OCI-LY7 (cell line): ENCODE measurements around the gene NOX3. TPM values are rescaled to one million over a fixed set of nuclear protein-coding genes. Genes with fewer than 3 reads are reported as not detected.

ENCODE experiments used
- BruUV-seq: library from RNA; stranded (reverse); fragments of 400-500 nt; replicated peaks from 2 replicates; lab custom pipeline; 2021; lab: Mats Ljungman, UMichigan
- CTCF ChIA-PET: fragments of 300-600 bp; sonication (Branson Sonifier 250); formaldehyde crosslinking; loops from one replicate; lab custom pipeline; 2022; ENCODE audit warnings: antibody characterized with exemption; ENCODE audit not compliant: unreplicated experiment; lab: Charles Lee
- POLR2A ChIA-PET: fragments of 300-600 bp; sonication (Branson Sonifier 250); formaldehyde crosslinking; loops from one replicate; lab custom pipeline; 2022; ENCODE audit warnings: antibody characterized with exemption; lab: Charles Lee
- DNase-seq: peaks from one replicate; pipeline ENCODE4 v3.0.0-alpha.2; 2015; ENCODE audit warnings: low spot score
- H2AFZ ChIP-seq: fragments of 200-600 bp; sonication (generic), shearing (Covaris generic); 2 replicates; pipeline ENCODE4 v1.6.1; 2014; ENCODE audit warnings: mild to moderate bottlenecking, antibody characterized with exemption, low read length, moderate library complexity
- H3K27ac ChIP-seq: fragments of 200-600 bp; sonication (generic); 2 replicates; pipeline ENCODE4 v1.5.1; 2014; ENCODE audit warnings: mixed run types, low read depth, mild to moderate bottlenecking, moderate library complexity, low read length, inconsistent platforms; ENCODE audit not compliant: poor library complexity, severe bottlenecking
- H3K36me3 ChIP-seq: fragments of 200-600 bp; sonication (generic); 2 replicates; pipeline ENCODE4 v1.6.1; 2014; ENCODE audit warnings: mild to moderate bottlenecking, antibody characterized with exemption, low read length, moderate library complexity, mixed read lengths; ENCODE audit not compliant: insufficient read depth
- H3K4me1 ChIP-seq: fragments of 200-600 bp; sonication (generic); 2 replicates; pipeline ENCODE4 v1.5.1; 2014; ENCODE audit warnings: mild to moderate bottlenecking, low read length; ENCODE audit not compliant: insufficient read depth, poor library complexity, severe bottlenecking
- H3K4me2 ChIP-seq: fragments of 200-600 bp; sonication (generic); 2 replicates; pipeline ENCODE4 v1.6.1; 2014; ENCODE audit warnings: mild to moderate bottlenecking, low read length
- H3K4me3 ChIP-seq: fragments of 200-600 bp; sonication (generic); 2 replicates; pipeline ENCODE4 v1.5.1; 2014; ENCODE audit warnings: mild to moderate bottlenecking, low read depth, low read length; ENCODE audit not compliant: poor library complexity, severe bottlenecking
- H3K79me2 ChIP-seq: fragments of 200-600 bp; sonication (generic); 2 replicates; pipeline ENCODE4 v1.6.1; 2016; ENCODE audit warnings: low read depth, mild to moderate bottlenecking, low read length, moderate library complexity, mixed read lengths; ENCODE audit not compliant: insufficient read depth
- H3K9me2 ChIP-seq: fragments of 200-600 bp; sonication (generic); 2 replicates; pipeline ENCODE4 v1.6.1; 2016; ENCODE audit warnings: mild to moderate bottlenecking, low read length, mixed read lengths; ENCODE audit not compliant: insufficient read depth
- H3K9me3 ChIP-seq: fragments of 200-600 bp; sonication (generic); 2 replicates; pipeline ENCODE4 v1.6.1; 2014; ENCODE audit warnings: mild to moderate bottlenecking, mixed run types, low read length, mixed read lengths
- H4K20me1 ChIP-seq: fragments of 200-600 bp; sonication (generic); 2 replicates; pipeline ENCODE4 v1.6.1; 2014; ENCODE audit warnings: mild to moderate bottlenecking, antibody characterized with exemption, low read length, moderate library complexity, mixed read lengths; ENCODE audit not compliant: insufficient read depth
- EZH2phosphoT487 ChIP-seq: fragments of 200-600 bp; sonication (generic); IDR thresholded peaks from 2 replicates; pipeline ENCODE4 v1.6.1; 2018; ENCODE audit warnings: low read depth, borderline replicate concordance, mild to moderate bottlenecking, mixed run types, antibody characterized with exemption, low read length, moderate library complexity, mixed read lengths
- intact Hi-C: fragments of 100-400 bp; cut with micrococcal nuclease; formaldehyde crosslinking; loops from one replicate; pipeline ENCODE4 v1.10.0; 2022; ENCODE audit not compliant: unreplicated experiment
- total RNA-seq, 2 experiments: library from RNA; depleted of rRNA in 1 of 2; stranded (reverse); fragments of >200 nt in 1 of 2; shearing (Covaris generic) in 1 of 2; gene quantifications; 2 replicates each; pipeline ENCODE4 v1.2.3, GENCODE V29; 2014 to 2022
- TF ChIP-seq, protein P1 (sequence below): fragments of 200-600 bp; sonication (generic); conservative IDR thresholded peaks from 2 replicates; pipeline ENCODE4 v1.5.1; 2014; ENCODE audit warnings: mild to moderate bottlenecking, antibody characterized with exemption, low read length, moderate library complexity, mixed read lengths

NOX3 gene
- total RNA-seq, 2 experiments from 2014 or later = 0.22 TPM; not detected in 1

GRCh38 chr6:155397172-155397705 lies 58.4 kb downstream of the NOX3 start:
- no peaks in the 10 kb centered on the region for H4K20me1 ChIP-seq
- CTCF ChIA-PET = no interaction called here
- no peak overlapping the region for H3K27ac ChIP-seq
- no peak overlapping the region for H2AFZ ChIP-seq
- intact Hi-C loops = no loop called here
- no peak overlapping the region for H3K4me2 ChIP-seq
- H3K4me3 ChIP-seq = no peak overlapping the region
- POLR2A ChIA-PET = no interaction called here
- H3K9me3 ChIP-seq = no peaks in the 10 kb centered on the region
- no peaks in the 10 kb centered on the region for H3K36me3 ChIP-seq
- TF ChIP-seq EZH2phosphoT487 = no peak
- TF ChIP-seq, protein P1, sequence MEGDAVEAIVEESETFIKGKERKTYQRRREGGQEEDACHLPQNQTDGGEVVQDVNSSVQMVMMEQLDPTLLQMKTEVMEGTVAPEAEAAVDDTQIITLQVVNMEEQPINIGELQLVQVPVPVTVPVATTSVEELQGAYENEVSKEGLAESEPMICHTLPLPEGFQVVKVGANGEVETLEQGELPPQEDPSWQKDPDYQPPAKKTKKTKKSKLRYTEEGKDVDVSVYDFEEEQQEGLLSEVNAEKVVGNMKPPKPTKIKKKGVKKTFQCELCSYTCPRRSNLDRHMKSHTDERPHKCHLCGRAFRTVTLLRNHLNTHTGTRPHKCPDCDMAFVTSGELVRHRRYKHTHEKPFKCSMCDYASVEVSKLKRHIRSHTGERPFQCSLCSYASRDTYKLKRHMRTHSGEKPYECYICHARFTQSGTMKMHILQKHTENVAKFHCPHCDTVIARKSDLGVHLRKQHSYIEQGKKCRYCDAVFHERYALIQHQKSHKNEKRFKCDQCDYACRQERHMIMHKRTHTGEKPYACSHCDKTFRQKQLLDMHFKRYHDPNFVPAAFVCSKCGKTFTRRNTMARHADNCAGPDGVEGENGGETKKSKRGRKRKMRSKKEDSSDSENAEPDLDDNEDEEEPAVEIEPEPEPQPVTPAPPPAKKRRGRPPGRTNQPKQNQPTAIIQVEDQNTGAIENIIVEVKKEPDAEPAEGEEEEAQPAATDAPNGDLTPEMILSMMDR = no peak
- H3K4me1 ChIP-seq = no peaks in the 10 kb centered on the region
- H3K9me2 ChIP-seq = no peaks in the 10 kb centered on the region
- no TSS peak for BruUV-seq
- H3K79me2 ChIP-seq = no peaks in the 10 kb centered on the region
- no peak for DNase-seq

DNA sequence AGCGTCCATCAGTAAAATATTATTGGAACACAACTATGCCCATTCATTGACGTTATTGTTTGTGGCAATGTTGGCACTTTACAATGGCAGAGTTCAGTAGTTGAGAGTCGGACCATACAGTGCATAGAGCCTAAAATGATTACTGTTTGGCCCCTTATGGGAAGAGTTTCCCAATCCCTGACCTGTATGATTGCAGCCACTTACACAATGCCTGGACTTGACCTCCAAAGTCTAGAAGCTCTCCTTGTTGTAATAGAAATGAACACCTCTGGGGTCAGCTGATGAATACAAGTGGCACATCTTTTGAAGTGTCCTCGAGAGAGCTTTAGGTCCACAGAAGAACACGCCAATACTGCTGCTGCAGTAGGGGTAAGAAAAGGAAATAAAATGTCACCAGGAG lies 59.0 kb downstream of the NOX3 start:
- ChIA-PET POLR2A (interaction anchor here (0.5 to 0.6 kb wide), 2 partner anchors 18 to 286 kb away, joined by 3 to 5 read pairs; no protein-coding TSS in a partner anchor), CTCF (no interaction called here)
- intact Hi-C loops = no loop called here
- H4K20me1 ChIP-seq = no peaks in the 10 kb centered on the region
- no TSS peak for BruUV-seq
- no peak overlapping the region for H3K4me3 ChIP-seq
- DNase-seq = no peak
- no peaks in the 10 kb centered on the region for H3K9me2 ChIP-seq
- no peak overlapping the region for H3K27ac ChIP-seq
- no peak overlapping the region for H3K4me2 ChIP-seq
- H3K9me3 ChIP-seq = no peaks in the 10 kb centered on the region
- no peak overlapping the region for H2AFZ ChIP-seq
- H3K36me3 ChIP-seq = no peaks in the 10 kb centered on the region
- H3K4me1 ChIP-seq = no peaks in the 10 kb centered on the region
- TF ChIP-seq, protein P1 = no peak
- no peak for TF ChIP-seq EZH2phosphoT487
- no peaks in the 10 kb centered on the region for H3K79me2 ChIP-seq

DNA sequence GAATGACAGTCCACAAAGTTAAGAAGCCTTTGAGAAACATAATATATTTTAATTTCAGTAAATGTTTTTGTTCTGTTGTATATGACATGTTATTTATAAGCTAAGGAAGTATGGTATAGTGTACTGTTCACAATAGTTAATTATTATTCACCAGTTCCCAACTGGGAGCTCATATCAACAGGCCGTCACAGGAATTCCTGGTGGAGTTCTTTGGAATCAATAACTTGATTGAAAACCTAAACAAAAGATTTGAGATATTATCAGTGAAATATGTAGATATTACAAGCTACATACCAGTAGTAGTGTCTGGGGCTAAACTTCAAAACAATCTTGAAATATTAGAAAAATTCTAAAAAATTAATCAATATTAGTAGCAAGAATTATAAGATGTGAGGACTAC lies 60.3 kb downstream of the NOX3 start:
- Histone ChIP-seq H4K20me1 (no peaks in the 10 kb centered on the region), H3K27ac (no peak overlapping the region), H3K79me2 (no peaks in the 10 kb centered on the region), H3K4me3 (no peak overlapping the region), H3K36me3 (no peaks in the 10 kb centered on the region), H3K9me3 (no peaks in the 10 kb centered on the region), H3K9me2 (no peaks in the 10 kb centered on the region), H3K4me1 (no peaks in the 10 kb centered on the region), H3K4me2 (no peak overlapping the region), H2AFZ (no peak overlapping the region)
- BruUV-seq = no TSS peak
- intact Hi-C loops = no loop called here
- no peak for DNase-seq
- POLR2A ChIA-PET = interaction anchor here (0.6 kb wide), 1 partner anchor 151 kb away, joined by 3 read pairs; no protein-coding TSS in a partner anchor
- CTCF ChIA-PET = no interaction called here
- no peak for TF ChIP-seq EZH2phosphoT487
- TF ChIP-seq, protein P1 = no peak
